K562 (cell line): ENCODE data around the gene TSPAN15. TPM values are rescaled to one million over a fixed set of nuclear protein-coding genes. Genes with fewer than 3 reads are reported as not detected.

Source experiments
- ATF4 ChIP-seq: fragments of 450-650 bp; formaldehyde crosslinking; IDR thresholded peaks from 2 replicates; pipeline ENCODE4 v1.4.0; 2022; ENCODE audit warnings: mild to moderate bottlenecking, moderate library complexity
- BACH1 ChIP-seq: fragments of 200-800 bp; sonication (Bioruptor generic); IDR thresholded peaks from 2 replicates; pipeline ENCODE4 v1.6.1; 2016; ENCODE audit warnings: missing genetic modification characterization, missing compliant biosample characterization
- BRD4 ChIP-seq: fragments of 200-600 bp; sonication (generic); IDR thresholded peaks from 2 replicates; pipeline ENCODE4 v1.6.1; 2017; ENCODE audit warnings: inconsistent platforms
- CBFB ChIP-seq: sonication (generic); formaldehyde crosslinking; IDR thresholded peaks from 2 replicates; pipeline ENCODE4 v1.4.0; 2020; ENCODE audit warnings: mild to moderate bottlenecking, missing genetic modification reagents
- E2F3 ChIP-seq: fragments of 250-450 bp; sonication (Bioruptor Pico); IDR thresholded peaks from 2 replicates; pipeline ENCODE4 v1.4.0; 2020; ENCODE audit warnings: mild to moderate bottlenecking
- GTF2A2 ChIP-seq: IDR thresholded peaks from 2 replicates; pipeline ENCODE4 v1.6.1; 2016; ENCODE audit warnings: mild to moderate bottlenecking, missing genetic modification characterization, missing compliant biosample characterization
- NR2C1 ChIP-seq, 2 experiments: fragments of 450-650 bp; IDR thresholded peaks; 2 replicates each; pipeline ENCODE4 v1.6.1; 2017; ENCODE audit warnings: mild to moderate bottlenecking in 2 of 2, antibody characterized with exemption in 1 of 2, inconsistent platforms in 1 of 2, missing compliant biosample characterization in 1 of 2, missing genetic modification characterization in 1 of 2
- NR2C2 ChIP-seq, 2 experiments: fragments of 200-800 bp in 1 of 2; sonication (Bioruptor generic) in 1 of 2; sonication (generic) in 1 of 2; formaldehyde crosslinking in 1 of 2; IDR thresholded peaks; 2 replicates each; pipeline versions ENCODE4 v1.6.1 to v1.8.0; 2016 to 2022; ENCODE audit warnings: mild to moderate bottlenecking in 1 of 2, missing compliant biosample characterization in 1 of 2, missing genetic modification characterization in 1 of 2, missing genetic modification reagents in 1 of 2
- POLR2AphosphoS5 ChIP-seq: IDR thresholded peaks from 2 replicates; pipeline ENCODE4 v1.6.1; 2011; ENCODE audit warnings: mild to moderate bottlenecking, low read depth, low read length, moderate library complexity; ENCODE audit not compliant: control insufficient read depth, insufficient read depth
- PRPF4 ChIP-seq: fragments of 200-400 bp; formaldehyde crosslinking; IDR thresholded peaks from one replicate; pipeline ENCODE4 v1.6.1; 2017; ENCODE audit warnings: low read length, low read depth, mild to moderate bottlenecking; ENCODE audit not compliant: insufficient read depth, poor library complexity, severe bottlenecking
- RREB1 ChIP-seq: fragments of 250-450 bp; sonication (Bioruptor Pico); IDR thresholded peaks from 2 replicates; pipeline ENCODE4 v1.4.0; 2020
- SAP30 ChIP-seq: fragments of 200-600 bp; sonication (generic); IDR thresholded peaks from 2 replicates; pipeline ENCODE4 v1.6.1; 2012; ENCODE audit warnings: borderline replicate concordance, low read depth, mild to moderate bottlenecking, moderate library complexity, low read length, control low read depth, inconsistent platforms; ENCODE audit not compliant: insufficient read depth, poor library complexity, severe bottlenecking
- TAF7 ChIP-seq: fragments of 450-650 bp; IDR thresholded peaks from 2 replicates; pipeline ENCODE4 v1.6.1; 2016; ENCODE audit warnings: missing genetic modification characterization, missing compliant biosample characterization
- ZFP30 ChIP-seq: fragments of 250-450 bp; sonication (Bioruptor Pico); IDR thresholded peaks from 2 replicates; pipeline ENCODE4 v1.8.0; 2022; ENCODE audit warnings: moderate library complexity, mild to moderate bottlenecking, inconsistent platforms, borderline replicate concordance
- ZNF212 ChIP-seq: fragments of 450-650 bp; formaldehyde crosslinking; IDR thresholded peaks from 2 replicates; pipeline ENCODE4 v1.4.0; 2020; ENCODE audit warnings: mild to moderate bottlenecking
- ZNF444 ChIP-seq: fragments of 250-450 bp; sonication (Bioruptor Pico); IDR thresholded peaks from 2 replicates; pipeline ENCODE4 v1.4.0; 2020; ENCODE audit warnings: mild to moderate bottlenecking, moderate library complexity
- ZNF639 ChIP-seq, 2 experiments: fragments of 200-800 bp in 1 of 2; sonication (Bioruptor generic) in 1 of 2; sonication (generic) in 1 of 2; formaldehyde crosslinking in 1 of 2; IDR thresholded peaks in 1 of 2; conservative IDR thresholded peaks in 1 of 2; 2 replicates each; pipeline versions ENCODE4 v1.5.0 to v1.6.1; 2016 to 2020; ENCODE audit warnings: missing compliant biosample characterization in 1 of 2, missing genetic modification characterization in 1 of 2, missing genetic modification reagents in 1 of 2
- ZNF707 ChIP-seq: fragments of 250-450 bp; sonication (Bioruptor Pico); conservative IDR thresholded peaks from 2 replicates; pipeline ENCODE4 v1.8.0; 2022; ENCODE audit warnings: inconsistent platforms, mild to moderate bottlenecking, moderate library complexity
- ZNF830 ChIP-seq: fragments of 250-450 bp; sonication (Bioruptor Pico); IDR thresholded peaks from 2 replicates; pipeline ENCODE4 v1.5.0; 2021; ENCODE audit warnings: mild to moderate bottlenecking
- polyA plus RNA-seq, 8 experiments: library from polyadenylated mRNA; depleted of rRNA in 4 of 8; stranded (reverse) in 5 of 8; unstranded in 3 of 8; fragments of >200 nt; fragmentation: Nextera tagmentation in 2 of 8; fragmentation: Illumina TruSeq in 1 of 8; extraction: Ambion mirVana in 2 of 8; extraction: Trizol in 1 of 8; gene quantifications; 2 replicates each; pipeline versions ENCODE4 v1.2.1 to v1.2.3, GENCODE V29; 2011 to 2014; ENCODE audit warnings: inconsistent platforms in 1 of 8, missing spikeins in 1 of 8
- total RNA-seq, 7 experiments: library from RNA; depleted of rRNA in 6 of 7; stranded (reverse); fragments of >200 nt in 6 of 7; fragmentation: Illumina TruSeq in 2 of 7; extraction: Trizol in 2 of 7; gene quantifications; 2 replicates each; pipeline versions ENCODE4 v1.2.1 to v1.2.3, GENCODE V29; 2011 to 2021; ENCODE audit warnings: low replicate concordance in 1 of 7

TSPAN15 gene
- total and polyA plus RNA-seq, 9 of the 15 experiments (the other 6 are each of a cell fraction or from before 2014, with no cell fraction given), result 0.33 to 1.0 (median 0.45) TPM; not detected in 2

GRCh38 chr10:69410487-69410886, 40.8 kb upstream of the TSPAN15 start (continued):
- TF ChIP-seq BACH1, result peak; percentile 78; the same call in 1 of the 2 replicates
- TF ChIP-seq TAF7 (tag), result 0 out of 2 replicates have a peak, but pooled peaks have one; percentile 30
- 0 out of 2 replicates have a peak, but pooled peaks have one; percentile 30 for TF ChIP-seq ZNF830 (CRISPR knock-in tag)
- TF ChIP-seq BRD4, result no peak
- no peak for TF ChIP-seq ZNF212 (CRISPR knock-in tag)
- TF ChIP-seq RREB1 (CRISPR knock-in tag), result peak; percentile 84; the same call in 1 of the 2 replicates
- TF ChIP-seq NR2C1 (IDR thresholded peaks at IDR 0.05), result no peak
- TF ChIP-seq NR2C1 (tag; IDR thresholded peaks at IDR 0.05), result peak; percentile 78
- peak; percentile 36; the same call in 1 of the 2 replicates for TF ChIP-seq ZNF444
- TF ChIP-seq ATF4, result peak; percentile 80
- no peak for TF ChIP-seq NR2C2 (CRISPR knock-in tag; IDR thresholded peaks at IDR 0.05)
- TF ChIP-seq NR2C2 (tag; IDR thresholded peaks at IDR 0.05), result no peak
- no peak for TF ChIP-seq POLR2AphosphoS5
- TF ChIP-seq ZNF639 (CRISPR knock-in tag; conservative IDR thresholded peaks at IDR 0.05 in 1 of 2, IDR thresholded peaks at IDR 0.05 in 1 of 2), result peak in 1 of 2 experiments; percentile 86; a peak in 2 of 4 replicates
- TF ChIP-seq PRPF4, result no peak
- TF ChIP-seq E2F3 (CRISPR knock-in tag), result 0 out of 2 replicates have a peak, but pooled peaks have one; percentile 52
- TF ChIP-seq SAP30, result no peak
- peak; percentile 62; the same call in 1 of the 2 replicates for TF ChIP-seq GTF2A2 (tag)
- TF ChIP-seq ZFP30, result no peak
- TF ChIP-seq CBFB (CRISPR knock-in tag), result no peak
- 0 out of 2 replicates have a peak, but pooled peaks have one; percentile 32 for TF ChIP-seq ZNF707 (CRISPR knock-in tag)
